Esophagus (tissue), 2 donors: ENCODE measurements around the gene KCNJ18. TPM values are rescaled to one million over a fixed set of nuclear protein-coding genes. Genes with fewer than 3 reads are reported as not detected.
"Not testable (repeated sequence)": the region's sequence is repeated elsewhere in the genome, so short reads cannot be mapped to it uniquely, and the experiment has no call there.

ENCODE experiments used
- H3K27ac ChIP-seq, 2 donors: one replicate each; pipeline ENCODE4 v1.5.1; 2013; ENCODE audit warnings: low read depth in 2 of 2, mild to moderate bottlenecking in 2 of 2, inconsistent platforms in 1 of 2, low read length in 1 of 2, moderate library complexity in 1 of 2
- H3K27me3 ChIP-seq, 2 donors: one replicate each; pipeline ENCODE4 v1.6.1; 2013; ENCODE audit warnings: low read length in 2 of 2, control low read depth in 1 of 2, mild to moderate bottlenecking in 1 of 2; ENCODE audit not compliant: insufficient read depth in 2 of 2, control insufficient read depth in 1 of 2
- H3K36me3 ChIP-seq, 2 donors: one replicate each; pipeline ENCODE4 v1.6.1; 2013; ENCODE audit warnings: low read length in 1 of 2; ENCODE audit not compliant: control insufficient read depth in 2 of 2, insufficient read depth in 2 of 2
- H3K4me1 ChIP-seq, 2 donors: one replicate each; pipeline ENCODE4 v1.6.1; 2013; ENCODE audit warnings: low read length in 1 of 2; ENCODE audit not compliant: control insufficient read depth in 2 of 2, insufficient read depth in 2 of 2
- H3K4me3 ChIP-seq, 2 donors: one replicate each; pipeline ENCODE4 v1.5.1; 2013; ENCODE audit warnings: low read length in 2 of 2, mild to moderate bottlenecking in 2 of 2, low read depth in 1 of 2, moderate library complexity in 1 of 2
- H3K9me3 ChIP-seq, 2 donors: one replicate each; pipeline ENCODE4 v1.6.1; 2013; ENCODE audit warnings: mild to moderate bottlenecking in 2 of 2, low read depth in 1 of 2, low read length in 1 of 2, moderate library complexity in 1 of 2; ENCODE audit not compliant: control insufficient read depth in 2 of 2, insufficient read depth in 1 of 2
- WGBS, 2 donors: extraction: QIAGEN DNeasy Blood & Tissue Kit; methylation state at CpG; one replicate each; pipeline ENCODE4 v1.1.7; 2013; 5-methylcytosine and 5-hydroxymethylcytosine counted together
- polyA plus RNA-seq, 2 donors: library from polyadenylated mRNA; stranded (reverse); fragments of 200-250 nt; gene quantifications; one replicate each; pipeline ENCODE4 v1.2.3, GENCODE V29; 2013
- donor health status: healthy with polysubstance abuse.
- donor health status: Bipolar disorder and iron deficiency.

The KCNJ18 gene
- polyA plus RNA-seq, 2 donors: 0.11 to 0.24 TPM

GRCh38 chr17:21708612-21709535, 16.6 kb downstream of the KCNJ18 start:
- WGBS, 2 donors: 81 to 84% methylated on average over 14 to 15 of the region's 15 CpGs
- not testable (repeated sequence) for H3K36me3 ChIP-seq, H3K27ac ChIP-seq, H3K4me3 ChIP-seq, H3K4me1 ChIP-seq, H3K27me3 ChIP-seq, H3K9me3 ChIP-seq

- not testable (repeated sequence) for H3K4me1 ChIP-seq, H3K4me3 ChIP-seq, H3K27me3 ChIP-seq, H3K9me3 ChIP-seq, H3K36me3 ChIP-seq, H3K27ac ChIP-seq
- WGBS, 2 donors: 55 to 68% methylated on average over 5 to 8 of the region's 8 CpGs
These were observed 17.7 kb downstream of the KCNJ18 start for GRCh38 chr17:21709994-21710393.

GRCh38 chr17:21710486-21710885, 18.2 kb downstream of the KCNJ18 start:
- H3K9me3 ChIP-seq, H3K27me3 ChIP-seq, H3K36me3 ChIP-seq, H3K27ac ChIP-seq, H3K4me3 ChIP-seq, H3K4me1 ChIP-seq: not testable (repeated sequence)
- 63 to 87% methylated on average over 2 to 3 of the region's 3 CpGs for WGBS, 2 donors

GRCh38 chr17:21711182-21711581, 18.9 kb downstream of the KCNJ18 start:
- Histone ChIP-seq H3K4me1 (no peaks in the 10 kb centered on the region), H3K36me3 (no peaks in the 10 kb centered on the region), H3K27me3 (no peaks in the 10 kb centered on the region), H3K27ac (no peak overlapping the region), H3K4me3 (no peak overlapping the region), H3K9me3 (peaks cover 0 to 3% of the 10 kb centered on the region in 2 donors)
- WGBS, 2 donors: 76 to 80% methylated on average over 12 of the region's 12 CpGs

GRCh38 chr17:21713020-21713419, 20.7 kb downstream of the KCNJ18 start:
- H3K4me1 ChIP-seq, H3K4me3 ChIP-seq, H3K9me3 ChIP-seq, H3K27ac ChIP-seq, H3K27me3 ChIP-seq, H3K36me3 ChIP-seq: not testable (repeated sequence)
- 70 to 77% methylated on average over 7 to 8 of the region's 8 CpGs for WGBS, 2 donors

- H3K4me3 ChIP-seq, H3K27ac ChIP-seq, H3K9me3 ChIP-seq, H3K4me1 ChIP-seq, H3K27me3 ChIP-seq, H3K36me3 ChIP-seq: not testable (repeated sequence)
- WGBS, 2 donors: no CpG with 5 or more reads among the region's 3 CpGs
These were observed 21.3 kb downstream of the KCNJ18 start for GRCh38 chr17:21713631-21714030.

- 21 to 45% methylated on average over 3 of the region's 3 CpGs for WGBS, 2 donors
These were observed 22.4 kb downstream of the KCNJ18 start for GRCh38 chr17:21714676-21715075.

GRCh38 chr17:21715877-21716276, 23.6 kb downstream of the KCNJ18 start:
- 69 to 73% methylated on average over 2 of the region's 3 CpGs for WGBS, 2 donors
- not testable (repeated sequence) for H3K27ac ChIP-seq, H3K9me3 ChIP-seq, H3K27me3 ChIP-seq, H3K4me3 ChIP-seq, H3K4me1 ChIP-seq, H3K36me3 ChIP-seq

More at GRCh38 chr17:21714676-21715075, 22.4 kb downstream of the KCNJ18 start:
- not testable (repeated sequence) for H3K4me1 ChIP-seq, H3K36me3 ChIP-seq, H3K27ac ChIP-seq, H3K27me3 ChIP-seq, H3K4me3 ChIP-seq, H3K9me3 ChIP-seq

GRCh38 chr17:21718971-21719370, 26.6 kb downstream of the KCNJ18 start:
- not testable (repeated sequence) for H3K9me3 ChIP-seq, H3K27ac ChIP-seq, H3K27me3 ChIP-seq, H3K36me3 ChIP-seq, H3K4me3 ChIP-seq, H3K4me1 ChIP-seq

GRCh38 chr17:21719511-21720226, 27.3 kb downstream of the KCNJ18 start:
- not testable (repeated sequence) for H3K36me3 ChIP-seq, H3K27me3 ChIP-seq, H3K4me1 ChIP-seq, H3K4me3 ChIP-seq, H3K27ac ChIP-seq, H3K9me3 ChIP-seq
- 60 to 65% methylated on average over 11 to 12 of the region's 12 CpGs for WGBS, 2 donors
